OCI-LY3 (cell line): ENCODE data around the gene JMJD6.

ENCODE experiments used
- EZH2phosphoT487 ChIP-seq: fragments of 200-600 bp; shearing (Covaris generic); IDR thresholded peaks from 2 replicates; pipeline ENCODE4 v1.6.1; 2018; ENCODE audit warnings: antibody characterized with exemption, mixed run types, low read depth
- TF ChIP-seq, protein P1 (sequence below): fragments of 200-600, 300-600 bp; sonication (generic); IDR thresholded peaks from 2 replicates; pipeline ENCODE4 v1.5.1; 2014; ENCODE audit warnings: antibody characterized with exemption, low read length, low read depth

- TF ChIP-seq, protein P1, sequence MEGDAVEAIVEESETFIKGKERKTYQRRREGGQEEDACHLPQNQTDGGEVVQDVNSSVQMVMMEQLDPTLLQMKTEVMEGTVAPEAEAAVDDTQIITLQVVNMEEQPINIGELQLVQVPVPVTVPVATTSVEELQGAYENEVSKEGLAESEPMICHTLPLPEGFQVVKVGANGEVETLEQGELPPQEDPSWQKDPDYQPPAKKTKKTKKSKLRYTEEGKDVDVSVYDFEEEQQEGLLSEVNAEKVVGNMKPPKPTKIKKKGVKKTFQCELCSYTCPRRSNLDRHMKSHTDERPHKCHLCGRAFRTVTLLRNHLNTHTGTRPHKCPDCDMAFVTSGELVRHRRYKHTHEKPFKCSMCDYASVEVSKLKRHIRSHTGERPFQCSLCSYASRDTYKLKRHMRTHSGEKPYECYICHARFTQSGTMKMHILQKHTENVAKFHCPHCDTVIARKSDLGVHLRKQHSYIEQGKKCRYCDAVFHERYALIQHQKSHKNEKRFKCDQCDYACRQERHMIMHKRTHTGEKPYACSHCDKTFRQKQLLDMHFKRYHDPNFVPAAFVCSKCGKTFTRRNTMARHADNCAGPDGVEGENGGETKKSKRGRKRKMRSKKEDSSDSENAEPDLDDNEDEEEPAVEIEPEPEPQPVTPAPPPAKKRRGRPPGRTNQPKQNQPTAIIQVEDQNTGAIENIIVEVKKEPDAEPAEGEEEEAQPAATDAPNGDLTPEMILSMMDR = no peak
- TF ChIP-seq EZH2phosphoT487 = no peak
Observed at GRCh38 chr17:76716146-76716838, 10.1 kb downstream of the JMJD6 start.
